ENCODE results near the gene ARL8B.

DNA sequence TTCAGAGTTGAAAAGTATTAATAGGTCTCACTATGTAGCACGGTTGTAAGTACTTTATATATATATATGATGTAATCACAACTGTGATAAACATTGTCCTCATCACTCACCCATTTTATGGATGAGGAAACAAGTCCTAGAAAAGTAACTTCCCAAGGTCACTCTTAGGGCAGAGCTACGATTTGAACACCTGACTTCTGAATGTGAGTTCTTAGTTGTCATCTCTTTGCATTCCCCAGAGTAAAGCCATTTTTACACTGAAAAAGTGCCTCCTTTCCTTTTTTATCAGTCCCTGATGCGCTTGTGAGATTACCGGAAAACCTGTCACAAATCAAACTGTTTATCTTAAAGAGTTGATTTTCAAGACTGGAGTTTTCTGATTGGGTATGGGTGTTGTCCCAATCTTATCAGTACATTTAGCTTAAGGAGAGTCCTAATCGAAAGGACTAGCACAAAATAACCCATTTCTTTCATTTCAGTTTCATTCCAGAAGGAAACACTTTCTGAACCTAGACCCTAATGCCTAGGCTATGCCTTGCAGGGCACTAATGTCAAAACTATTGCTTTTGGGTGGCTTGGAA is 63.1 kb downstream of the ARL8B start:
- TF ChIP-seq EZH2phosphoT487 (IDR thresholded peaks at IDR 0.05; ENCODE audit: insufficient read depth, low read depth) (no peak), EZH2 (IDR thresholded peaks at IDR 0.05; ENCODE audit: insufficient read depth, poor library complexity, severe bottlenecking) (no peak)
